GM21367 (cell line): ENCODE results near the gene GRXCR2.
"Not testable (repeated sequence)": the region's sequence is repeated elsewhere in the genome, so short reads cannot be mapped to it uniquely, and the experiment has no call there.

Experiments
- ATAC-seq: cut with Tn5 transposase; IDR thresholded peaks from one replicate; pipeline ENCODE4 v1.9.1; 2021; ENCODE audit not compliant: unreplicated experiment

GRXCR2 gene

GRCh38 chr5:145887976-145888574 is 15.3 kb upstream of the GRXCR2 start:
- ATAC-seq = peak; percentile 85

DNA sequence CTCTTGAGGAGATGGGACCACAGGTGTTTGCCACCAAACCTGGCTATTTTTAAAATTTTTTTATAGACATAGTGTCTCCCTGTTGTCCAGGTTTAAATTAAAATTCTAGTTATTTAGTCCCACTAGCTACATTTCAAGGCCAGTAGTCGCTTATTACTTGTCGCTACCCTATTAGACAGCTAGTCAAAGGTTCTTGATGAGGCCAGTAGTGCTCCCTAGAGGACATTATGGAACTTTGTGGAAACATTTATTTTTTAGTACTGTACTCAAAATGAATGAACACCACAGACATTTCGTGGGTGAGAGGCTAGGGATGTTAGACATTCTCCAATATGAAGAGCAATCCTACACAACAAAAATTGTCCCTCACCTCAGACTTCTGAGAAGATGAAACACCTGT is 14.4 kb upstream of the GRXCR2 start:
- no peak for ATAC-seq

GRCh38 chr5:145874765-145875164 is 2.0 kb upstream of the GRXCR2 start:
- ATAC-seq = no peak

- ATAC-seq = no peak
These were observed 328 bp downstream of the GRXCR2 start for GRCh38 chr5:145872486-145872885.

GRCh38 chr5:145869753-145870152 is 3.1 kb downstream of the GRXCR2 start:
- ATAC-seq = no peak

DNA sequence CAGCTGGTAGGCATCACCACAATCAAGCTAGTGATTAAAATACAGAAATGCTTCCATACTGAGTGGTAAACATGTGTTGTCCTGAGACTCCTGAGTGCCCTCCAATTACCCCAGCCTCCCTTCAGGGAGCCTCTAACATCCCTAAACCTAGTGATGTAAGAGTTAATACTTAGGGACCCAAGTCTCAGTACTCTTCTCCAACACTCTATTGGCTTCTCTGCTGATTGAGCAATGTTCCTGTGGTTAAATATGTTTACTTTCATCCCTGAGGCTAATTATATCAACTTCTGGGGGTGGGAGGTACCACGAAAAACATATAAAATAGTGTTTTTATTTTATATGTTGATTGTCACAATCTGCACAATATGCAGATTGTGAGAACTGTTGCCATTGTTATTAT is 5.0 kb downstream of the GRXCR2 start:
- ATAC-seq = no peak

GRCh38 chr5:145864432-145864831 is 8.4 kb downstream of the GRXCR2 start:
- not testable (repeated sequence) for ATAC-seq

DNA sequence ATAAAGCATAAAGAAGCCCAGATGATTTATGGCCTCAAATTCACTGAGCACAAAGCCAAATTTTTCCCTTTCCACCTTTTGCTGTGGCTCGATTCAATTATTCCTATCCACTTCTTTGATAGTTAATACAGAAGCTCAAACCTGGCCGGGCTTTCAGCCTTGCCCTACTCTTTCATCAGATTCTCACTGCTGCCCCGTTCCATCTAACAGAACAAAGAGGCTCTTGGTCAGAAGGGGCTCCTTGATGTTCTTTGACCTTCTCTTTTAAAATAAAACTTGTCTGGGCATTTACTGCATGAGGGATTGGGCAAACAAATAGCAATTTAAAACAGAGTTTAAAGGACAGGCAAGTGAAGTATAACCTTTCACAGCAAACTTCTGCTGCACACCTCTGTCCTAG is 9.8 kb downstream of the GRXCR2 start:
- no peak for ATAC-seq

- no peak for ATAC-seq
These were observed 12.9 kb downstream of the GRXCR2 start for GRCh38 chr5:145859897-145860296.

DNA sequence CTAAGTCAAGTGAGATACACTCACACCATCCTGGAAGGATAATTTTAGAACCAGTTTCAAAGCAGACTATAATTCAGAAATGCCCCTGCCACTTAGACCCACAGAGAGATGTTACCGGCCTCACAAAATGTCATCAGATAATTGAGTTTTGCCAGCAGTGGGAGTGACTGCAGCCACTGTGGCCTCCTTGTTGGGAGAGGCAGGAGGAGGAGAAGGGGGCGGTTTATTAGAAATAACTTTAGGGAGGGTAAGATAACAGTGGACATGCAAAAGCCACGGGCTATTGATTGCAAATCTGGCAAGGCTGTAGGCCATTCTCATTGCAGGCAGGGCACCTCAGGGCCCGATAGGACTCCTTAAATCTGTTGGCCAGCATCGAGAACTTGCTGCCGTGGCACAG is 13.4 kb downstream of the GRXCR2 start:
- ATAC-seq = no peak

DNA sequence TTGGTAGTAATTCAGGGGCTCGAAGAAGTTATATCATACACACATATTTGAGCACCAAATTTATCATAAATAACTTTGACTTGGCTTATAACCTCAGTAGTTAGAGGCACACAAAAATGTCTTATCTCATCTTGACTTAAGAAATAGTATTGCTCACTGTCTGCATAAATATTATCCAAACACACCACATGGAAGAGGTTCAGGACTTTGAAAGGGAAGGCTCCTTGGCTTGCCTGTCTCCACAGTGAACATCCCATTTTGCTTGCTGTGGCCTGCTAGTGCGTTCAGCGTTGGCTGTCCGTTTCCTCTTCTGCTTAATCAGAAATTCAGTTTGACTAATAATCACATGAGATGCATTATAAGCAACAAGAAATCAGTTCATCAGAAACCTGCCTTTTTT is 13.9 kb downstream of the GRXCR2 start:
- no peak for ATAC-seq

DNA sequence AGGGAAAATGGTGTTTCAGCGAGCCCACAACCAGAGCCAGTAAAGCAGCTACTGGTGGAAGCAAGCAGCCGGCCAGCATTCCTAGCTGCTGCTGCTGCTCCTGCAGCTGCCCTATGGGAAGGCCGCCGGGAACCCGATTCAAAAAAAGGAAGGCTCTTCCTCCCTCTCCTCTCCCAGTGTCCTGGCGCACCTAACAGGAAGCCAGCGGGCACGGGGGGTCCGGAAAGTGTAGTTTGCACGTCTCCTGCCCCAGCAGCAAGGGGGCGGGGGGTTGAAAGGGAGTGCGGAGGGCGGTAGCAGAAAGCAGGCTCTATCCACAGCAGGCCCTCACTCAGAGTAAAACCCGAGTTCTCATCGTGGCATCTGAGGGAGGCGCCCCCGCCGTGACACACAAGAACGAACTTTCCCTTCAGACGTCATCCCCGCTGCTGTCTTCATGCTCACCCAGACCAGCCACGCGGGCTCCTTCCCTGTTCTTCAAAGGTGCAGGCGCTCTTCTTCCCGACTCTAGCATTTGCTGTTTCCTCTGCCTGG is 16.5 kb downstream of the GRXCR2 start:
- ATAC-seq = no peak

- ATAC-seq = no peak
These were observed 17.0 kb downstream of the GRXCR2 start for GRCh38 chr5:145855763-145856267.

- no peak for ATAC-seq
These were observed 18.1 kb downstream of the GRXCR2 start for GRCh38 chr5:145854651-145855258.

GRCh38 chr5:145853781-145854376 is 18.9 kb downstream of the GRXCR2 start:
- no peak for ATAC-seq

DNA sequence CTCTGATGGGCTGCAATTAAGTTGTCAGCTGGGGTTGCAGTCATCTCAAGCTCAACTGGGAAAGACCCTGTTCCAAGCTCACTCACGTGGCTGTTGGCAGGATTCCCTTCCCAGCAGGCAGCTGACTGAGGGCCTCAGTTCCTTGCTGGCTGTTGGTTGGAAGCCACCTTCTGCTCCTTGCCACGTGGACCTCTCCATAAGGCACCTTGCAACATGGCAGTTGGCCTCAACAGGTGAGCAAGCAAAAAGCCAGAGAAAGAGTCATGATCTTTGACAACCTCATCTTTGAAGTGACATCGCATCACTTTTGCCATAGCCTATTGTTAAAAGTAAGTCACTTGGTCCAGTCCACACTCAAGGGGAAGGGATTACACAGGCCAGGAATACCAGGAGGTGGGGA is 19.8 kb downstream of the GRXCR2 start:
- no peak for ATAC-seq

- no peak for ATAC-seq
These were observed 24.0 kb downstream of the GRXCR2 start for GRCh38 chr5:145848854-145849253.

GRCh38 chr5:145847499-145848497 is 25.0 kb downstream of the GRXCR2 start:
- no peak for ATAC-seq

GRCh38 chr5:145846081-145846480 is 26.7 kb downstream of the GRXCR2 start:
- no peak for ATAC-seq

- ATAC-seq = no peak
These were observed 31.5 kb downstream of the GRXCR2 start for GRCh38 chr5:145841299-145841698.
